Small intestine (tissue), 7 donors: ENCODE data around the gene FGF12. TPM values are rescaled to one million over a fixed set of nuclear protein-coding genes. Genes with fewer than 3 reads are reported as not detected.

ENCODE experiments used
- DNase-seq, 2 donors: peaks; one replicate each; pipeline versions ENCODE4 v3.0.0 to v3.0.0-alpha.2; 2013
- FAIRE-seq: peaks from 2 replicates; lab custom pipeline; 2012; peaks lifted over from hg19 to GRCh38; lab: Jason Lieb, UNC
- H3K27ac ChIP-seq, 3 donors: one replicate each; pipeline ENCODE4 v1.5.1; 2013; ENCODE audit warnings: low read length in 2 of 3, mild to moderate bottlenecking in 2 of 3, control low read depth in 1 of 3, inconsistent platforms in 1 of 3, low read depth in 1 of 3, moderate library complexity in 1 of 3
- H3K27me3 ChIP-seq, 3 donors: one replicate each; pipeline ENCODE4 v1.6.1; 2013; ENCODE audit warnings: low read length in 3 of 3, inconsistent platforms in 1 of 3; ENCODE audit not compliant: control insufficient read depth in 3 of 3, insufficient read depth in 3 of 3
- H3K36me3 ChIP-seq, 3 donors: one replicate each; pipeline ENCODE4 v1.6.1; 2013; ENCODE audit warnings: low read length in 3 of 3, inconsistent platforms in 1 of 3, low read depth in 1 of 3, mild to moderate bottlenecking in 1 of 3, moderate library complexity in 1 of 3; ENCODE audit not compliant: control insufficient read depth in 3 of 3, insufficient read depth in 2 of 3
- H3K4me1 ChIP-seq, 3 donors: one replicate each; pipeline ENCODE4 v1.6.1; 2013; ENCODE audit warnings: low read length in 2 of 3, inconsistent platforms in 1 of 3, low read depth in 1 of 3, mild to moderate bottlenecking in 1 of 3, moderate library complexity in 1 of 3; ENCODE audit not compliant: control insufficient read depth in 3 of 3, insufficient read depth in 2 of 3
- H3K4me3 ChIP-seq, 3 donors: one replicate each; pipeline ENCODE4 v1.5.1; 2013; ENCODE audit warnings: low read length in 3 of 3, control low read depth in 1 of 3, inconsistent platforms in 1 of 3, low read depth in 1 of 3, mild to moderate bottlenecking in 1 of 3, moderate library complexity in 1 of 3
- H3K9me3 ChIP-seq, 2 donors: one replicate each; pipeline ENCODE4 v1.6.1; 2013; ENCODE audit warnings: low read depth in 1 of 2, low read length in 1 of 2; ENCODE audit not compliant: control insufficient read depth in 2 of 2, insufficient read depth in 1 of 2
- WGBS, 3 donors: extraction: QIAGEN DNeasy Blood & Tissue Kit; methylation state at CpG; one replicate each; pipeline ENCODE4 v1.1.7; 2013; 5-methylcytosine and 5-hydroxymethylcytosine counted together
- polyA plus RNA-seq, 4 donors: library from polyadenylated mRNA; stranded (reverse) in 3 of 4; unstranded in 1 of 4; fragments of 200-250 nt in 3 of 4; fragments of 120-200 nt in 1 of 4; gene quantifications; one replicate each; pipeline versions ENCODE4 v1.2.1 to v1.2.3, GENCODE V29; 2013
- donor health status: healthy with polysubstance abuse.
- donor health status: control.
- donor health status: control.
- donor health status: Bipolar disorder and iron deficiency.
- donor health status: healthy.

The FGF12 gene
- polyA plus RNA-seq, 4 donors = 0.39 to 1.1 (median 0.43) TPM; not detected in 1

DNA sequence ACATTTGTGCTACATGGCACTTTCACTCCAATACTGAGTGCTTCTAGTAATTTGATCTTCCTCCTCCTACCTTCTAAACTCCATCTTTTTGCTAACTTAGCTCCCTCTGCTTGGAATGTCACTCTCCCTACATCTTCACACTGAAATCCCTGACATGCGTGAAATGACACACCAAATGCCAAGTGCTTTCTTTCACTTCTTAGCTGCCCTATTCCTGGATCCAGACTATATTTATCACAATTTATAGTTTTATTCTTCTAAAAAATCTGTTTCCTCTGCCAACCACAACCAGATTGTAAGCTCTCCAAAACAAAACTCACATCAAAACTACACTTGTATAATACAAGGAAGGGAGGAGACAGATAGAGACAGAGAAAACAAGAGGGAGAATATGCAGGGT is 387.3 kb downstream of the FGF12 start:
- Histone ChIP-seq H3K9me3 (no peaks in the 10 kb centered on the region), H3K36me3 (no peaks in the 10 kb centered on the region), H3K27ac (no peak overlapping the region), H3K4me3 (no peak overlapping the region), H3K4me1 (no peaks in the 10 kb centered on the region), H3K27me3 (no peaks in the 10 kb centered on the region)
- WGBS, 3 donors = 70 to 86% (median 73%) methylated on average over 1 of the region's 1 CpG
- DNase-seq = no peak
- FAIRE-seq = no peak

DNA sequence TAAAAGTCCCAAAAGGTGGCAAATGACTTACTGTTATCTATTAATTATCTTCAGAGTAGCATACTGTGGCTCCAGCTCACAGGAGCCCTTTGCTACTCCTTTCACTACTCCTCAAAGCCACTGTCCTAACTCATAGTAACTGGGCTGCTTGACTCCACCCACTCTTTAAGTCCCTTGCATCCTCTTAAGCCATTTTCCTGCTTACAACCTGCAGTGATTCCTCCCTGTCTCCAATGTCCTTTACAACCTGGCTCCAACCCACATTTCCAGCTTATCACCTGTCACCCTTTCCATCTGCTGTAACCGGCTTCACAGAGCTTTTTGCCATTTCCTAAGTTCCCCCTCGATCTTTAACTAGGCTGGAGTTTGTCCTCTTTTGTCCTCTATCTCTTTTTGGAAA is 388.1 kb downstream of the FGF12 start:
- H3K4me1 ChIP-seq = no peaks in the 10 kb centered on the region
- DNase-seq = no peak
- WGBS, 3 donors = 28 to 61% (median 48%) methylated on average over 2 of the region's 2 CpGs
- no peaks in the 10 kb centered on the region for H3K27me3 ChIP-seq
- H3K4me3 ChIP-seq = no peak overlapping the region
- no peaks in the 10 kb centered on the region for H3K36me3 ChIP-seq
- no peaks in the 10 kb centered on the region for H3K9me3 ChIP-seq
- no peak for FAIRE-seq
- H3K27ac ChIP-seq = no peak overlapping the region

DNA sequence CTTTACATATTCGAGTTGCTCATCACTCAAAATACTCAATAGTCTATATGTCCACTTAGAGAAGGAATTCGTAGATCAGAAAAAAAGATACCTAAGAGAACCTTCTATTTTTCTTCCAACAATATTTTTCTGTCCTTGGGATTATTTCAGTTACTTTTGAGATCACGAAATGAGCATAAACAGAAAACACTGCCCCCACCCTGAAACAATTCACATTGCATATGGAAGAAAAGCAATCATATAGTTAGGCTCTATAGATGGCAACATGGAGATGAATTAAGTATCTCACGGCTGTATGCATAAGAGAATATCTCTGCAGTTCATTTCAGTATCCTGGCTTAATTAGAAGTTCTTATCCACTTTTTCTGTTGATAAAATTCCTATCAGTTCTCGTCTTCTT is 391.1 kb downstream of the FGF12 start:
- WGBS, 3 donors = 72 to 75% (median 73%) methylated on average over 5 of the region's 5 CpGs
- no peaks in the 10 kb centered on the region for H3K9me3 ChIP-seq
- H3K36me3 ChIP-seq = no peaks in the 10 kb centered on the region
- H3K27me3 ChIP-seq = no peaks in the 10 kb centered on the region
- no peak overlapping the region for H3K4me3 ChIP-seq
- FAIRE-seq (no peak), DNase-seq (no peak)
- no peaks in the 10 kb centered on the region for H3K4me1 ChIP-seq
- no peak overlapping the region for H3K27ac ChIP-seq

GRCh38 chr3:192332386-192333291 is 394.7 kb downstream of the FGF12 start:
- 69 to 79% (median 71%) methylated on average over 6 of the region's 6 CpGs for WGBS, 3 donors
- DNase-seq = peak in 1 of 2 donors; percentile 4
- H3K27ac ChIP-seq = no peak overlapping the region
- no peak overlapping the region for H3K4me3 ChIP-seq
- no peaks in the 10 kb centered on the region for H3K36me3 ChIP-seq
- H3K27me3 ChIP-seq = no peaks in the 10 kb centered on the region
- H3K4me1 ChIP-seq = no peaks in the 10 kb centered on the region
- H3K9me3 ChIP-seq = no peaks in the 10 kb centered on the region
- peak; percentile 59 for FAIRE-seq

DNA sequence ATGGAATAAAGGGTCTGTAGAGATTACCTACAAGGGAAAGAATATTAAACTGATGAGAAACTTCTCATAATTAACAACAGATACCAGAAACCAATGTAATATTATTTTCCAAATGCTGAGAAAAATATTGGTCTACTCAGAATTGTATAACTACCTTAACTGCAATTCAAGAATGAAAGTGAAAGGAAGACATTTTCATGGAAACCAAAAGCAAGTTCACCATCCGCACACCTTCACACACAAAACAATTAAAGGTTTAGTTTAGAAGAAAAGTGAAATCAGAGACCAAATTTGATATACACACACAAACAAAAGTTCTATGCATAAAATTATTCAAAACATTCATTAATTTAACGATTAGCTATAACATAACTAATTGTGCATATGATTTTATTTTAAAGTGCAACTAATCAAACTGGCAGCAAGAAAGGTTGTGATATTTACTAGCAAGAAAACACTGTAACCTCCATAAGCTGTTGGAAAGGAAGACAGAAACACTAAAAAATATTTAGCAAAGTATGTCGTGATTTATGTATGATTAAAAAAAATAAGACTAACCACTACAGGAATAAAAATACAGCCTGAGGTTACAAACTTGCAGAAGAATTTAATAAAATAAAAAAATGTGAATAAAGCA is 395.5 kb downstream of the FGF12 start:
- Histone ChIP-seq H3K36me3 (no peaks in the 10 kb centered on the region), H3K27ac (no peak overlapping the region), H3K27me3 (no peaks in the 10 kb centered on the region), H3K4me1 (no peaks in the 10 kb centered on the region), H3K9me3 (no peaks in the 10 kb centered on the region), H3K4me3 (no peak overlapping the region)
- 17 to 56% (median 36%) methylated on average over 3 of the region's 3 CpGs for WGBS, 3 donors
- FAIRE-seq = no peak
- DNase-seq = peak in 1 of 2 donors; percentile 44

GRCh38 chr3:192326656-192327055 is 400.7 kb downstream of the FGF12 start:
- 49 to 76% (median 72%) methylated on average over 2 of the region's 2 CpGs for WGBS, 3 donors
- no peak overlapping the region for H3K27ac ChIP-seq
- no peaks in the 10 kb centered on the region for H3K36me3 ChIP-seq
- H3K9me3 ChIP-seq = no peaks in the 10 kb centered on the region
- no peak for FAIRE-seq
- H3K27me3 ChIP-seq = no peaks in the 10 kb centered on the region
- H3K4me1 ChIP-seq = no peaks in the 10 kb centered on the region
- no peak for DNase-seq
- no peak overlapping the region for H3K4me3 ChIP-seq

- no peak overlapping the region for H3K4me3 ChIP-seq
- no peaks in the 10 kb centered on the region for H3K36me3 ChIP-seq
These were observed 409.8 kb downstream of the FGF12 start for GRCh38 chr3:192317564-192317963.

DNA sequence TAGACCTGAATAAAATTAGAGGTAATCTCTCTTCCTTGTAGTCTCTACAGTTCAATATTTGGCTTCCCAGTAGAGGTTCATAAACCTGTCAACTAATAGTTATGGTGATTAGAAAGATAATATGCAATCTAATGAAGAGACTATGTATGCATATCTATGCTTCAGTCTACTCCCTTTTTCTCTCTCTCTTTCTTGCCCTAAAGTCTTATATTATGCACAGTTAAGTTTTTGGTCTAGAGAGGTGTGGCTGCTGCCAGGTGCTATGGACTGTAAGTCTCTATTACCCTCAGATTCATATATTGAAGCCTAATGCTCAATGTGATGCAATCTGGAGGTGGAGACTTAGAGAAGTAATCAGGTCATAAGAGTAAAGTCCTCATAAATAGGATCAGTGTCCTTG is 413.7 kb downstream of the FGF12 start:
- no peaks in the 10 kb centered on the region for H3K9me3 ChIP-seq
- H3K27me3 ChIP-seq = no peaks in the 10 kb centered on the region
- no peak overlapping the region for H3K4me3 ChIP-seq
- no peak overlapping the region for H3K27ac ChIP-seq
- no peaks in the 10 kb centered on the region for H3K36me3 ChIP-seq
- FAIRE-seq (no peak), DNase-seq (no peak)
- no peaks in the 10 kb centered on the region for H3K4me1 ChIP-seq

More at GRCh38 chr3:192317564-192317963, 409.8 kb downstream of the FGF12 start:
- H3K27me3 ChIP-seq = no peaks in the 10 kb centered on the region
- no peak overlapping the region for H3K27ac ChIP-seq
- DNase-seq (no peak), FAIRE-seq (no peak)
- no peaks in the 10 kb centered on the region for H3K4me1 ChIP-seq
- no peaks in the 10 kb centered on the region for H3K9me3 ChIP-seq
- WGBS, 3 donors = 69 to 83% (median 80%) methylated on average over 2 of the region's 2 CpGs
